Uterus (tissue), 2 donors: ENCODE results near the gene PFDN2.

Experiments used
- POLR2A ChIP-seq, 2 donors: fragments of 450-650 bp; IDR thresholded peaks; one replicate each; pipeline ENCODE4 v1.6.1; 2016; ENCODE audit warnings: antibody characterized with exemption in 2 of 2, mild to moderate bottlenecking in 1 of 2, moderate library complexity in 1 of 2
- TF ChIP-seq, protein P1 (sequence below), 4 experiments: fragments of 200-600 bp in 2 of 4; fragments of 450-650 bp in 2 of 4; sonication (generic) in 2 of 4; IDR thresholded peaks; one replicate each; pipeline ENCODE4 v1.5.1; 2016 to 2019; ENCODE audit warnings: antibody characterized with exemption in 4 of 4, mild to moderate bottlenecking in 2 of 4, moderate library complexity in 1 of 4

DNA sequence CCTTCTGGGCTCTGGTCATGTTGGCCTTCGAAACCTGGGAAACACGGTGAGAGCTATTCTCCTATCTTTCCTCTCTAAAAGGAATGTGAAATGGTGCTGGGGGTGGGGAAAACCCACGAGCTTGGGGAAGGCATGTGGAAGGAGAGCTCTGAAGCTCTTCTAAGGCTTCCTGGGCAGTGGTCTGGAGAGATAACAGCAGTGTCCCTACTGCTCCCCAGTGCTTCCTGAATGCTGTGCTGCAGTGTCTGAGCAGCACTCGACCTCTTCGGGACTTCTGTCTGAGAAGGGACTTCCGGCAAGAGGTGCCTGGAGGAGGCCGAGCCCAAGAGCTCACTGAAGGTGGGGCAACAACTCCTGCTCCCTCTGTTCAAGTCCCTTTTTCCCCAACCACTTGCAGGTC lies 44.2 kb upstream of the PFDN2 start:
- TF ChIP-seq, protein P1, sequence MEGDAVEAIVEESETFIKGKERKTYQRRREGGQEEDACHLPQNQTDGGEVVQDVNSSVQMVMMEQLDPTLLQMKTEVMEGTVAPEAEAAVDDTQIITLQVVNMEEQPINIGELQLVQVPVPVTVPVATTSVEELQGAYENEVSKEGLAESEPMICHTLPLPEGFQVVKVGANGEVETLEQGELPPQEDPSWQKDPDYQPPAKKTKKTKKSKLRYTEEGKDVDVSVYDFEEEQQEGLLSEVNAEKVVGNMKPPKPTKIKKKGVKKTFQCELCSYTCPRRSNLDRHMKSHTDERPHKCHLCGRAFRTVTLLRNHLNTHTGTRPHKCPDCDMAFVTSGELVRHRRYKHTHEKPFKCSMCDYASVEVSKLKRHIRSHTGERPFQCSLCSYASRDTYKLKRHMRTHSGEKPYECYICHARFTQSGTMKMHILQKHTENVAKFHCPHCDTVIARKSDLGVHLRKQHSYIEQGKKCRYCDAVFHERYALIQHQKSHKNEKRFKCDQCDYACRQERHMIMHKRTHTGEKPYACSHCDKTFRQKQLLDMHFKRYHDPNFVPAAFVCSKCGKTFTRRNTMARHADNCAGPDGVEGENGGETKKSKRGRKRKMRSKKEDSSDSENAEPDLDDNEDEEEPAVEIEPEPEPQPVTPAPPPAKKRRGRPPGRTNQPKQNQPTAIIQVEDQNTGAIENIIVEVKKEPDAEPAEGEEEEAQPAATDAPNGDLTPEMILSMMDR (IDR thresholded peaks at IDR 0.05): no peak
- TF ChIP-seq POLR2A (IDR thresholded peaks at IDR 0.05): no peak
